ENCODE data around the gene GRK5.

Gene GRK5

GRCh38 chr10:119340893-119341458 lies 133.6 kb downstream of the GRK5 start:
- no peak for TF ChIP-seq CTCF (IDR thresholded peaks at IDR 0.05; ENCODE audit: extremely low read depth, missing control alignments)

GRCh38 chr10:119341459-119342301 lies 134.3 kb downstream of the GRK5 start:
- TF ChIP-seq CTCF (IDR thresholded peaks at IDR 0.05; ENCODE audit: extremely low read depth, missing control alignments) = no peak
- DNase-seq (ENCODE audit: low spot score) = peak; percentile 29

More at GRCh38 chr10:119340893-119341458, 133.6 kb downstream of the GRK5 start:
- no peak for DNase-seq (ENCODE audit: low spot score)

GRCh38 chr10:119342335-119342734 lies 135.0 kb downstream of the GRK5 start:
- TF ChIP-seq CTCF (IDR thresholded peaks at IDR 0.05; ENCODE audit: extremely low read depth, missing control alignments) = no peak
- DNase-seq (ENCODE audit: low spot score) = no peak

- no peak for DNase-seq (ENCODE audit: low spot score)
- no peak for TF ChIP-seq CTCF (IDR thresholded peaks at IDR 0.05; ENCODE audit: extremely low read depth, missing control alignments)
These were observed 135.7 kb downstream of the GRK5 start for GRCh38 chr10:119343011-119343601.

GRCh38 chr10:119344381-119344780 lies 137.0 kb downstream of the GRK5 start:
- no peak for DNase-seq (ENCODE audit: low spot score)
- TF ChIP-seq CTCF (IDR thresholded peaks at IDR 0.05; ENCODE audit: extremely low read depth, missing control alignments) = no peak

GRCh38 chr10:119346095-119346832 lies 138.9 kb downstream of the GRK5 start:
- DNase-seq (ENCODE audit: low spot score) = no peak
- TF ChIP-seq CTCF (IDR thresholded peaks at IDR 0.05; ENCODE audit: extremely low read depth, missing control alignments) = no peak

Measured in GM20000 (cell line).